Measurements from ENCODE around the gene GLI3. TPM values are rescaled to one million over a fixed set of nuclear protein-coding genes. Genes with fewer than 3 reads are reported as not detected.

GLI3 gene
- total and polyA plus RNA-seq, 2 of the 8 experiments (the other 6 are each of a cell fraction or from before 2014, with no cell fraction given) = 8.0 to 31.1 TPM

DNA sequence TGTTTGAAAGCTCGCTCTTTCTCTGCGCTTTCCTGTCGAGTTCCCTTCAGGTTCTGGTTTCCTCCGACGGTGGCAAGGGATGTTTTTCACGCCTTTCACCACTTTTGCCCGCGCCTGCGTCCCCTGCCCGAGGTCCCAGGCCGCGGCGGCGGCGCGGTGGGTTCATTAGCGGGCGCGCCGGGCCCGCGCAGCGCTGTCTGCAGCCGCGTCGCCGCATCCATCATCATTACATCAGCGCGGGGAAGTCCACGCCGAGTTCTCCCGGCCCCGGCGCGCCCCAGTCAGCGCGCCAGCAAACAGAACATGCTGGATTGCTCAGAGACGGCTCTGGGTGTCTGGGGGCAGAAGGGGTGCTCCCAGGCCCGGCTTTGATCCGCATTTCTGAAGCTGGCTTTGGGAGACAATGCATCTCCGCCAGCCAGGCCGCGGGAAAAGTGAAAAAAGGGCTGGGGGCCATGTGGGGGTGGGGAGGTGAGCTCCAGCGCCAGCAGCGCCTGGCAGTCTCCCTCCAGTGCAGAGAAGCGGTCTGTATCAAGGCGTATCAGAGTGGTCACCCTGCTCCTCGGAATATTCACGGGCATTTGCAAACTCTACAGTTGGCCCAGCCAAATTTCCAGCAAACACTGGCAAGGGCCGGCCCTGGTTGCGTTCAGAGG, 8.9 kb downstream of the GLI3 start (continued):
- no peak for TF ChIP-seq TAF7 (optimal IDR thresholded peaks at IDR 0.05; ENCODE audit: borderline replicate concordance, low read depth, low read length)
- TF ChIP-seq, protein P1, sequence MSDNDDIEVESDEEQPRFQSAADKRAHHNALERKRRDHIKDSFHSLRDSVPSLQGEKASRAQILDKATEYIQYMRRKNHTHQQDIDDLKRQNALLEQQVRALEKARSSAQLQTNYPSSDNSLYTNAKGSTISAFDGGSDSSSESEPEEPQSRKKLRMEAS (IDR thresholded peaks at IDR 0.05) = peak; percentile 5; the same call in 1 of the 2 replicates
- no peak for TF ChIP-seq BACH1 (IDR thresholded peaks at IDR 0.05; ENCODE audit: low read length)
- TF ChIP-seq, protein P2, sequence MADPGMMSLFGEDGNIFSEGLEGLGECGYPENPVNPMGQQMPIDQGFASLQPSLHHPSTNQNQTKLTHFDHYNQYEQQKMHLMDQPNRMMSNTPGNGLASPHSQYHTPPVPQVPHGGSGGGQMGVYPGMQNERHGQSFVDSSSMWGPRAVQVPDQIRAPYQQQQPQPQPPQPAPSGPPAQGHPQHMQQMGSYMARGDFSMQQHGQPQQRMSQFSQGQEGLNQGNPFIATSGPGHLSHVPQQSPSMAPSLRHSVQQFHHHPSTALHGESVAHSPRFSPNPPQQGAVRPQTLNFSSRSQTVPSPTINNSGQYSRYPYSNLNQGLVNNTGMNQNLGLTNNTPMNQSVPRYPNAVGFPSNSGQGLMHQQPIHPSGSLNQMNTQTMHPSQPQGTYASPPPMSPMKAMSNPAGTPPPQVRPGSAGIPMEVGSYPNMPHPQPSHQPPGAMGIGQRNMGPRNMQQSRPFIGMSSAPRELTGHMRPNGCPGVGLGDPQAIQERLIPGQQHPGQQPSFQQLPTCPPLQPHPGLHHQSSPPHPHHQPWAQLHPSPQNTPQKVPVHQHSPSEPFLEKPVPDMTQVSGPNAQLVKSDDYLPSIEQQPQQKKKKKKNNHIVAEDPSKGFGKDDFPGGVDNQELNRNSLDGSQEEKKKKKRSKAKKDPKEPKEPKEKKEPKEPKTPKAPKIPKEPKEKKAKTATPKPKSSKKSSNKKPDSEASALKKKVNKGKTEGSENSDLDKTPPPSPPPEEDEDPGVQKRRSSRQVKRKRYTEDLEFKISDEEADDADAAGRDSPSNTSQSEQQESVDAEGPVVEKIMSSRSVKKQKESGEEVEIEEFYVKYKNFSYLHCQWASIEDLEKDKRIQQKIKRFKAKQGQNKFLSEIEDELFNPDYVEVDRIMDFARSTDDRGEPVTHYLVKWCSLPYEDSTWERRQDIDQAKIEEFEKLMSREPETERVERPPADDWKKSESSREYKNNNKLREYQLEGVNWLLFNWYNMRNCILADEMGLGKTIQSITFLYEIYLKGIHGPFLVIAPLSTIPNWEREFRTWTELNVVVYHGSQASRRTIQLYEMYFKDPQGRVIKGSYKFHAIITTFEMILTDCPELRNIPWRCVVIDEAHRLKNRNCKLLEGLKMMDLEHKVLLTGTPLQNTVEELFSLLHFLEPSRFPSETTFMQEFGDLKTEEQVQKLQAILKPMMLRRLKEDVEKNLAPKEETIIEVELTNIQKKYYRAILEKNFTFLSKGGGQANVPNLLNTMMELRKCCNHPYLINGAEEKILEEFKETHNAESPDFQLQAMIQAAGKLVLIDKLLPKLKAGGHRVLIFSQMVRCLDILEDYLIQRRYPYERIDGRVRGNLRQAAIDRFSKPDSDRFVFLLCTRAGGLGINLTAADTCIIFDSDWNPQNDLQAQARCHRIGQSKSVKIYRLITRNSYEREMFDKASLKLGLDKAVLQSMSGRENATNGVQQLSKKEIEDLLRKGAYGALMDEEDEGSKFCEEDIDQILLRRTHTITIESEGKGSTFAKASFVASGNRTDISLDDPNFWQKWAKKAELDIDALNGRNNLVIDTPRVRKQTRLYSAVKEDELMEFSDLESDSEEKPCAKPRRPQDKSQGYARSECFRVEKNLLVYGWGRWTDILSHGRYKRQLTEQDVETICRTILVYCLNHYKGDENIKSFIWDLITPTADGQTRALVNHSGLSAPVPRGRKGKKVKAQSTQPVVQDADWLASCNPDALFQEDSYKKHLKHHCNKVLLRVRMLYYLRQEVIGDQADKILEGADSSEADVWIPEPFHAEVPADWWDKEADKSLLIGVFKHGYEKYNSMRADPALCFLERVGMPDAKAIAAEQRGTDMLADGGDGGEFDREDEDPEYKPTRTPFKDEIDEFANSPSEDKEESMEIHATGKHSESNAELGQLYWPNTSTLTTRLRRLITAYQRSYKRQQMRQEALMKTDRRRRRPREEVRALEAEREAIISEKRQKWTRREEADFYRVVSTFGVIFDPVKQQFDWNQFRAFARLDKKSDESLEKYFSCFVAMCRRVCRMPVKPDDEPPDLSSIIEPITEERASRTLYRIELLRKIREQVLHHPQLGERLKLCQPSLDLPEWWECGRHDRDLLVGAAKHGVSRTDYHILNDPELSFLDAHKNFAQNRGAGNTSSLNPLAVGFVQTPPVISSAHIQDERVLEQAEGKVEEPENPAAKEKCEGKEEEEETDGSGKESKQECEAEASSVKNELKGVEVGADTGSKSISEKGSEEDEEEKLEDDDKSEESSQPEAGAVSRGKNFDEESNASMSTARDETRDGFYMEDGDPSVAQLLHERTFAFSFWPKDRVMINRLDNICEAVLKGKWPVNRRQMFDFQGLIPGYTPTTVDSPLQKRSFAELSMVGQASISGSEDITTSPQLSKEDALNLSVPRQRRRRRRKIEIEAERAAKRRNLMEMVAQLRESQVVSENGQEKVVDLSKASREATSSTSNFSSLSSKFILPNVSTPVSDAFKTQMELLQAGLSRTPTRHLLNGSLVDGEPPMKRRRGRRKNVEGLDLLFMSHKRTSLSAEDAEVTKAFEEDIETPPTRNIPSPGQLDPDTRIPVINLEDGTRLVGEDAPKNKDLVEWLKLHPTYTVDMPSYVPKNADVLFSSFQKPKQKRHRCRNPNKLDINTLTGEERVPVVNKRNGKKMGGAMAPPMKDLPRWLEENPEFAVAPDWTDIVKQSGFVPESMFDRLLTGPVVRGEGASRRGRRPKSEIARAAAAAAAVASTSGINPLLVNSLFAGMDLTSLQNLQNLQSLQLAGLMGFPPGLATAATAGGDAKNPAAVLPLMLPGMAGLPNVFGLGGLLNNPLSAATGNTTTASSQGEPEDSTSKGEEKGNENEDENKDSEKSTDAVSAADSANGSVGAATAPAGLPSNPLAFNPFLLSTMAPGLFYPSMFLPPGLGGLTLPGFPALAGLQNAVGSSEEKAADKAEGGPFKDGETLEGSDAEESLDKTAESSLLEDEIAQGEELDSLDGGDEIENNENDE (IDR thresholded peaks at IDR 0.05; ENCODE audit: insufficient replicate concordance, low read length) = no peak
- TF ChIP-seq EZH2 (IDR thresholded peaks at IDR 0.05; ENCODE audit: low read depth, low read length, severe bottlenecking) = peak; percentile 25
- TF ChIP-seq, protein P3, sequence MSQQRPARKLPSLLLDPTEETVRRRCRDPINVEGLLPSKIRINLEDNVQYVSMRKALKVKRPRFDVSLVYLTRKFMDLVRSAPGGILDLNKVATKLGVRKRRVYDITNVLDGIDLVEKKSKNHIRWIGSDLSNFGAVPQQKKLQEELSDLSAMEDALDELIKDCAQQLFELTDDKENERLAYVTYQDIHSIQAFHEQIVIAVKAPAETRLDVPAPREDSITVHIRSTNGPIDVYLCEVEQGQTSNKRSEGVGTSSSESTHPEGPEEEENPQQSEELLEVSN (IDR thresholded peaks at IDR 0.05) = no peak
- TF ChIP-seq JUND (IDR thresholded peaks at IDR 0.05; ENCODE audit: low read length) = no peak
- TF ChIP-seq TAF1 (IDR thresholded peaks at IDR 0.05; ENCODE audit: low read depth, low read length) = 0 out of 2 replicates have a peak, but pooled peaks have one; percentile 47
- peak; percentile 53 for TF ChIP-seq TBP (IDR thresholded peaks at IDR 0.05; ENCODE audit: low read depth, low read length)
